Smooth muscle cell (in vitro differentiated cells): ENCODE data around the gene SLC4A4. TPM values are rescaled to one million over a fixed set of nuclear protein-coding genes. Genes with fewer than 3 reads are reported as not detected.

ENCODE experiments used
- DNase-seq: peaks from one replicate; lab custom pipeline; 2025; ENCODE audit not compliant: unreplicated experiment; lab: John Stamatoyannopoulos, UW
- H2AFZ ChIP-seq: fragments of 200-600 bp; sonication (generic); 2 replicates; pipeline ENCODE4 v1.6.0; 2016; ENCODE audit warnings: antibody characterized with exemption, low read depth, mild to moderate bottlenecking
- H3F3A ChIP-seq: fragments of 200-600 bp; sonication (generic); 2 replicates; pipeline ENCODE4 v1.6.0; 2017; ENCODE audit warnings: antibody characterized with exemption, low read depth
- H3K27ac ChIP-seq: fragments of 200-600 bp; sonication (generic); 2 replicates; pipeline ENCODE4 v1.5.1; 2016; ENCODE audit warnings: low read depth, mild to moderate bottlenecking
- H3K27me3 ChIP-seq: fragments of 200-600 bp; sonication (generic); 2 replicates; pipeline ENCODE4 v1.6.1; 2016; ENCODE audit warnings: low read depth, mild to moderate bottlenecking
- H3K36me3 ChIP-seq: fragments of 200-600 bp; sonication (generic); 2 replicates; pipeline ENCODE4 v1.5.1; 2016; ENCODE audit warnings: low read depth
- H3K4me1 ChIP-seq: fragments of 200-600 bp; sonication (generic); 2 replicates; pipeline ENCODE4 v1.5.1; 2016; ENCODE audit warnings: low read depth
- H3K4me2 ChIP-seq: fragments of 200-600 bp; sonication (generic); 2 replicates; pipeline ENCODE4 v1.6.0; 2016; ENCODE audit warnings: mild to moderate bottlenecking
- H3K4me3 ChIP-seq: fragments of 200-600 bp; sonication (generic); 2 replicates; pipeline ENCODE4 v1.5.1; 2016; ENCODE audit warnings: mild to moderate bottlenecking
- H3K79me2 ChIP-seq: fragments of 200-600 bp; sonication (generic); 2 replicates; pipeline ENCODE4 v1.6.0; 2016; ENCODE audit warnings: low read depth, mild to moderate bottlenecking
- H3K9ac ChIP-seq: fragments of 200-600 bp; sonication (generic); 2 replicates; pipeline ENCODE4 v1.6.0; 2016; ENCODE audit warnings: low read depth
- H3K9me3 ChIP-seq: fragments of 200-600 bp; sonication (generic); replicated peaks from 2 replicates; pipeline ENCODE4 v1.5.1; 2016; ENCODE audit warnings: low read depth
- H4K20me1 ChIP-seq: fragments of 200-600 bp; sonication (generic); 2 replicates; pipeline ENCODE4 v1.6.0; 2016; ENCODE audit warnings: low read depth
- CTCF ChIP-seq: fragments of 200-600 bp; sonication (generic); IDR thresholded peaks from 2 replicates; pipeline ENCODE4 v1.5.1; 2017; ENCODE audit warnings: borderline replicate concordance, mild to moderate bottlenecking, antibody characterized with exemption; ENCODE audit not compliant: insufficient read depth, poor library complexity, severe bottlenecking
- WGBS: methylation state at CpG from one replicate; pipeline ENCODE4 v1.1.7; 2016; ENCODE audit warnings: low lambda C conversion rate; 5-methylcytosine and 5-hydroxymethylcytosine counted together
- polyA plus RNA-seq: library from polyadenylated mRNA; unstranded; fragments of >200 nt; fragmentation: Nextera tagmentation; extraction: Ambion mirVana; gene quantifications from 2 replicates; pipeline ENCODE4 v1.2.1, GENCODE V29; 2016
- total RNA-seq: library from RNA; depleted of rRNA; stranded (reverse); fragments of >200 nt; gene quantifications from 2 replicates; pipeline ENCODE4 v1.2.3, GENCODE V29; 2014

SLC4A4 gene
- total and polyA plus RNA-seq, 2 experiments from 2014 or later: 1.2 to 4.1 TPM

- no peak overlapping the region for H3K9ac ChIP-seq
These were observed 202.7 kb downstream of the SLC4A4 start for GRCh38 chr4:71541541-71541940.

DNA sequence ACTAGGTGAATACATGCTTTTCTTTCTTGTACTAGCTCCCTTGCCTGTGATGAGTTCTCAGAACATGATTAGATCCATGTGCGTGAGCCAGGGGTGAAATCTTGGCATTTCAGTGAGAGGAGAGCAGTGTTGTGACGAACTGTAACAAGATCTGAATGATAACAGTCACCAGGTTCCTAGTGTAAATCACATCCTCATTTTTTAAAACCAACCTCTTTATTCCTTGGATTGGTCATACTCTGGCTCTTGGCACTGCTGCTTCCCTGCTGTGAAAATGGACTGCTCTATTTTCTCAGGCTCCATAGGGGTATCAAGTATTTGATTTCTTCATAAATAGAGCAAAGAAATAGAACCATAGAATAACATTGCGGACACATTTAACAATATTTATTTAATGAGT, 206.3 kb downstream of the SLC4A4 start:
- Histone ChIP-seq H3K9me3 (no peaks in the 10 kb centered on the region), H4K20me1 (no peaks in the 10 kb centered on the region), H3K4me2 (no peak overlapping the region), H3K79me2 (no peaks in the 10 kb centered on the region), H3K27ac (no peak overlapping the region), H3K9ac (no peak overlapping the region), H2AFZ (no peak overlapping the region), H3F3A (no peaks in the 10 kb centered on the region), H3K4me1 (no peaks in the 10 kb centered on the region), H3K27me3 (no peaks in the 10 kb centered on the region), H3K36me3 (no peaks in the 10 kb centered on the region), H3K4me3 (no peak overlapping the region)
- no peak for DNase-seq
- WGBS: 75% methylated on average over 3 of the region's 3 CpGs
- no peak for TF ChIP-seq CTCF

More at GRCh38 chr4:71541541-71541940, 202.7 kb downstream of the SLC4A4 start:
- H3K9me3 ChIP-seq: no peaks in the 10 kb centered on the region
- 100% methylated on average over 2 of the region's 2 CpGs for WGBS
- TF ChIP-seq CTCF: no peak
- H3K27me3 ChIP-seq: no peaks in the 10 kb centered on the region
- H3K79me2 ChIP-seq: no peaks in the 10 kb centered on the region
- no peak overlapping the region for H2AFZ ChIP-seq
- no peaks in the 10 kb centered on the region for H4K20me1 ChIP-seq
- no peaks in the 10 kb centered on the region for H3F3A ChIP-seq
- no peak overlapping the region for H3K27ac ChIP-seq
- no peak for DNase-seq
- H3K4me2 ChIP-seq: no peak overlapping the region
- H3K36me3 ChIP-seq: no peaks in the 10 kb centered on the region
- H3K4me1 ChIP-seq: no peaks in the 10 kb centered on the region
- H3K4me3 ChIP-seq: no peak overlapping the region

- H4K20me1 ChIP-seq: no peaks in the 10 kb centered on the region
- TF ChIP-seq CTCF: no peak
- H3K9me3 ChIP-seq: no peaks in the 10 kb centered on the region
- no peaks in the 10 kb centered on the region for H3K27me3 ChIP-seq
- no peaks in the 10 kb centered on the region for H3K79me2 ChIP-seq
- no peak overlapping the region for H3K4me2 ChIP-seq
- DNase-seq: no peak
- H3K9ac ChIP-seq: no peak overlapping the region
- no peaks in the 10 kb centered on the region for H3K36me3 ChIP-seq
- 75% methylated on average over 3 of the region's 3 CpGs for WGBS
- H3K4me3 ChIP-seq: no peak overlapping the region
- H2AFZ ChIP-seq: no peak overlapping the region
- no peaks in the 10 kb centered on the region for H3K4me1 ChIP-seq
- H3F3A ChIP-seq: no peaks in the 10 kb centered on the region
- H3K27ac ChIP-seq: no peak overlapping the region
These were observed 210.8 kb downstream of the SLC4A4 start for GRCh38 chr4:71549516-71550160.
